A549 (cell line): ENCODE data around the gene LRRC4B.

Experiments
- CTCF ChIP-seq: fragments of >200 bp; sonication (Bioruptor Twin); formaldehyde crosslinking; IDR thresholded peaks from 3 replicates; pipeline ENCODE4 v1.5.1; 2016
- JUNB ChIP-seq: fragments of >200 bp; sonication (Bioruptor Twin); formaldehyde crosslinking; IDR thresholded peaks from 2 replicates; pipeline ENCODE4 v1.6.1; 2016
- POLR2A ChIP-seq: IDR thresholded peaks from 2 replicates; pipeline ENCODE4 v1.6.1; 2012; ENCODE audit warnings: mild to moderate bottlenecking, low read length
- RCOR1 ChIP-seq: fragments of 150-350 bp; IDR thresholded peaks from 2 replicates; pipeline ENCODE4 v1.6.1; 2014; ENCODE audit warnings: antibody characterized with exemption, low read length, low read depth

- TF ChIP-seq CTCF (no peak), JUNB (no peak), RCOR1 (no peak), POLR2A (no peak)
Observed at GRCh38 chr19:50542943-50543342, 25.3 kb downstream of the LRRC4B start.
